HG03159 (cell line): Measurements from ENCODE around the gene IL17REL.

Experiments
- ATAC-seq: cut with Tn5 transposase; IDR thresholded peaks from one replicate; pipeline ENCODE4 v1.9.1; 2021; ENCODE audit warnings: mild to moderate bottlenecking, moderate library complexity; ENCODE audit not compliant: unreplicated experiment

IL17REL gene

GRCh38 chr22:50012211-50013181 lies at the start of gene IL17REL:
IL17REL (minus strand) TSS chr22:50012765; CDS start chr22:50012646, 119 bp downstream.
- no peak for ATAC-seq

DNA sequence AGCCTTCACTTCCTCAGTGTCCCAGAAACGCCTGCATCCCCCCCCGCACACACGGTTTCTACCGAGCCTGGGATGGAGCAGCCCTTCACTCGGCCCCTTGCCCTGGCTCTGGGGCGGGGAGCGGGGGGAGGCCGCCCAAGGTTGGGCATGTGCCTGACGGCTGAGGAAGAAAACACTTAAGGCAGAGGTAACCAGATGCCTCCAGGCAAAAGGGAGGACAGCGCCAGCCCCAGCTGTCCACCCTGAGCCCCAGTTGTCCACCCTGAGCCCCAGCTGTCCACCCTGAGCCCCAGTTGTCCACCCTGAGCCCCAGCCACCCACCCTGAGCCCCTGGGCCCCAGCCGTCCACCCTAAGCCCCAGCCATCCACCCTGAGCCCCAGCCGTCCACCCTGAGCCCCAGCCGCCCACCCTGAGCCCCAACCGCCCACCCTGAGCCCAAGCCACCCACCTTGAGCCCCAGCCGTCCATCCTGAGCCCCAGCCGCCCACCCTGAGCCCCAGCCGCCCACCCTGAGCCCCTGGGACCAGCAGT lies 49.3 kb upstream of the IL17REL start:
- no peak for ATAC-seq

DNA sequence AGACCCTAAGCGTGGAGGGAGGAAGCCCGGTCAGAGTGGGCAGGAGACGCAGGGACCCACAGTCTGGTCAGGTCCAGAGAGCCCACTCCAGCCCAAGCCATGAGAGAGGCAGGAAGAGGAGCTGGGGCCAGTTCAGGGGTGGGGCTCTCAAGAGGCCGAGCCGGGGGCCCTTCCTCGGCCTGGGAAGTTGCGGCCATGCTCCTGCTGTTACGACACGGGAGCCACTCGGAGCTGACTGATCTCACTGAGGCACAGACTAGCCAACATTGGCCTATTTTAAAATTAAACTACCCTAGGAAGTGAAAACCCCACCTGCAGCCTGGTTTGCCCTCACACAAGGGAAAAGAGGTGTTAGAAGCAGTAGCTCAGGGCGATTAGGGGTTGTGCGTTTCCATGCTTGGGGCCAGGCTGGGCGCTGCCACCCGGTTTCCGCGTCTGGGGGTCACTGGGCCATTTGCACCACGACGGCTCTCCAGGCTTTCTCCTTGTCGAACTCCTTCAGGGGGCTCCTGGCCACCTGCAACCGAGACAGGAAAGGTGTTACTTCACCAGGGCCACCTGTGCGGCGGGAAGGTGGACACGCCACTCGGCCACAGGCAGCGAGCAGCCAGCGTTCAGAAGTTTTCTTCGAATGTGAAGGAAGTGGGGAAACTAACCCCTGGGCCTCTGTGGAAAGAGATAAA lies 48.7 kb upstream of the IL17REL start:
- ATAC-seq, result no peak

GRCh38 chr22:50060441-50061140 lies 48.0 kb upstream of the IL17REL start:
- ATAC-seq, result no peak

GRCh38 chr22:50059881-50060262 lies 47.3 kb upstream of the IL17REL start:
- ATAC-seq, result no peak

- no peak for ATAC-seq
These were observed 46.6 kb upstream of the IL17REL start for GRCh38 chr22:50058906-50059880.

- ATAC-seq, result no peak
These were observed 45.7 kb upstream of the IL17REL start, which contains the start of gene TTLL8 for GRCh38 chr22:50058061-50058905. TTLL8 (minus strand) TSS chr22:50058298.

- no peak for ATAC-seq
These were observed 44.9 kb upstream of the IL17REL start for GRCh38 chr22:50057278-50058060.

GRCh38 chr22:50056214-50056972 lies 43.8 kb upstream of the IL17REL start:
- ATAC-seq, result no peak

DNA sequence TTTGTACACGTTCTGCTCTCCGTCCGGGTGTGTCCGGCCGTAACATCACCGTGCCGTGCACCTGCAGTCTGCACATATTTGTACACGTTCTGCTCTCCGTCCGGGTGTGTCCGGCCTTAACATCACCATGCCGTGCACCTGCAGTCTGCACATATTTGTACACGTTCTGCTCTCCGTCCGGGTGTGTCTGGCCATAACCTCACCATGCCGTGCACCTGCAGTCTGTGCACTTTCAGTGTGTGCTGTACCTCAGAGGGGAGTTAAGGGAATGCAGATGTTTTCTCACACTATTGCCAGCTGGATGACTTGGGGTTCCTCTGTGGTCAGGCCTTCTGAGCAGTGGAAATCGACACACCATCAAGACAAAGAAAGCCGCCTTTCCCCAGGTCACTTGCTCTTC lies 41.3 kb upstream of the IL17REL start:
- no peak for ATAC-seq

GRCh38 chr22:50051930-50052329 lies 39.4 kb upstream of the IL17REL start:
- ATAC-seq, result no peak

DNA sequence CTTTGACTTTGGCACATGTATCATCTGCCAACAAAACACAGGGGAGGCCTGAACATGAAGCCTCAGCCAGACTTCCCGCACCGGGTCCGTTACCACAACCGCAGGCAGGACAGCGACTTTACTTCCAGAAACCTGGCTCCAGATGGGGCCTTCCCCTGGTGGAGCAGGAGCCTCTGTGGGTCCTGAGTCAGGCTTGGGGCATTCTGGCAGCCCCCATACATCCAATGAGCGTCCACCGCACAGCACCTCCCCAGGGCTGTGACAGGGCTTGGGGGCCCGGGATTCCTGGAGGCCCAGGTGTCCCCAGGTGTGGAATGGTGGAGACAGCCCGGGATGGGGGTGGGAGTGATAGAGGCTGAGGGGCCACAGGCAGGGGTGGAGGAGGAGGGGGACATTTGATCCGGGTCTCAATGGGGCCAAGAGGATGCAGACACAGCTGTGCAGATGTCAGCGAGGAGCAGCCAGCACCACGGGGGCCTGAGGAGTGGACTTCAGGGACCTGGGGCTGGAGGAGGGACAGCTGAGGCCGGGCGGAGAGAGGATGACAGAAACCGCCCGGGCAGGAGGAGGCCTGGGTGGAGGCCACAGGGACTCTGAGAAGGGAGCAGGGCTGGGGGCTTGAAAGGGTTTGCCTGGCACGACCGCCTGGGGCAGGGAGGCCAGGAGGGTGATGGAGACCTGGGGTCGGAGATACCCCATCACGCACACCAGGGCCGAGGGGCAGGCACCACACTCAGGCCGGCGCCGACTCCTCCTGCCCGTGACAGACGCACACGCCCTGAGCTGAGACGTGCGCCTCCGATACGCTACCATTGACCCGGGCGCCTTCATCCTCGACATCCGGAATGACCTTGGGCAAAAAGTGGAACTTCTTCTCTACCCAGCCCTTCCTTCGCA lies 37.0 kb upstream of the IL17REL start:
- no peak for ATAC-seq

GRCh38 chr22:50048836-50049235 lies 36.3 kb upstream of the IL17REL start:
- no peak for ATAC-seq

DNA sequence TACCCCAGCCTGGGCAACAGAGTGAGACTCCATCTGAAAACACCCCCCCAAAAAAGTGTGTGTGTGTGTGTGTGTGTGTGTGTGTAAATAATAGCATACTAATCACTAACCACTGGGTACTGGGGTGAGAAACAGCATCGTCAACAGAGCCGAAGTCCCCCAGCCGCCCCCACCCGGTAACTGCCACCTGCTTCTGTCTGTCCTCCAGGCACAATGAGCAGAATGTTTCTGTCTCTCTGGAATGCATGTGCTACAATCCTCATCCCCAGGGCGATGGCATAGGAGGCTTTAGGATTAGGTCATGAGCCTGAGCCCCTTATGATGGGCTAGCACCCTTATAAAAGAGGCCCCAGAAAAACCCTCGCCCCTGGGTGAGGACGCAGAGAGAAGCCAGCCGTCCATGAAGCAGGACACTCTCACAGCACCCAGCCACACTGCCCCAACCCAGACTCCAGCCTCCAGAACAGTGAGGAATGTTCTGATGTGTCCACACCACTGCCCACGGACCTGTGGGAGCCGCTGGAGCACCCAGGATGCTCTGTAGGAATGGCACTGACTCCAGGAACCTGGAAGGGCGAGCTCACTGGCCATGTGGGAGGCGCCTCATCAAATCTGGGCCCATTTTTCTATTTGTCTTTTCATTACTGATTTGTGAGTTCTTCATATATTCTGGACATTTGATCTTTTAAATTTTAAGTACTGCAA lies 35.6 kb upstream of the IL17REL start:
- ATAC-seq, result no peak

- no peak for ATAC-seq
These were observed 34.8 kb upstream of the IL17REL start for GRCh38 chr22:50047346-50047745.
